ENCODE results near the gene TSSK2. TPM values are rescaled to one million over a fixed set of nuclear protein-coding genes. Genes with fewer than 3 reads are reported as not detected.
A peak's percentile ranks its signal among the peaks of the same experiment; 100 is the strongest.

Gene TSSK2
- total RNA-seq, 1 donor from 2014 or later, result not detected

- Histone ChIP-seq H3K9me3 (replicated peaks) (no peaks in the 10 kb centered on the region), H3K27ac (replicated peaks) (no peak overlapping the region), H3K4me1 (peaks cover 10% of the 10 kb centered on the region), H3K36me3 (peaks cover 6% of the 10 kb centered on the region), H3K4me3 (no peak overlapping the region), H3K27me3 (ENCODE audit: low read depth) (no peaks in the 10 kb centered on the region)
- DNase-seq, result no peak
- intact Hi-C loops (cut with micrococcal nuclease), result no loop called here
- TF ChIP-seq CTCF (IDR thresholded peaks at IDR 0.05; ENCODE audit: borderline replicate concordance), result no peak
These were observed 33.0 kb upstream of the TSSK2 start for GRCh38 chr22:19098157-19098556.

DNA sequence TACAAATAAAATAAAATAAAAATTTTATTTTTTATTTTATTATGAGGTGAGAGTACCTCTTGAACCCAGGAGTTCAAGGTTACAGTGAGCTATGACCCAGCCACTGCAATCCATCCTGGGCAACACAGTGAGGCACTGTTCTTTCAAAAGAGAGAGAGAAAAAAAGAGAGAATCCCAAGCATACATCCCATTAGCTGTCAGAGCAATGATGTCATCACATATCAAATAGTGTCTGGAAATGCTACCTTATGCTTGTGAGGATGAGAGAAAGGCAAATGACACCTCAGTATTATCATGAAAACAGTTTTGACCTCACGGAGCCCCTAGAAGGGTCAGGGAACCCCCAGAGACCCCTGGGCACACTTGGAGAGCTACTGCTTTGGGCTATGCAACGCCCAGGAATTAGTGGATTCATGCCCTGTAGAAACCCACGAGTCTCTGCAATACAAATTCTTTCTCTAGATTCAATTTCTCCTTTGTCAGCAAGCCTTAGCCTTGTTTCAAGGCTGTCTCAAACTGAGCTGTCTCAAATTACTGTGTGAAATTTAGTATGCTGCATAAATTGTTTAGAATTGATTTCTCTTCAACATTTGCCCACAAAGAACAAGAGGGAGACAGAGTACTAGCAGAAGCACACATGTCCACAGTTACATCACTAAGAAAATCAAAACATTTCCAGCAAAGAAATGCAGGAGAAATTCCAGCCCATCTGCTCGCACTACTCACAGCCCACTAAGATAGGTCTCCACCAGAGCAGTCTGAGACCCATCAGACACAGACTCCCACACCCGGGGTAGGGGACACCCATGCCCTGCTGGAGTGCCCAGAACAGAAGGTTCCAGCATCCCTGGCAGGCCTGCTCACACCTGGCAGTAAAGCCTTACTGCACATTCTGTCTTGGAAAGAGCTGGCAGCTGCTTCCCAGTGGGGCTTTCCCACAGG, 27.0 kb upstream of the TSSK2 start:
- H3K4me3 ChIP-seq, result no peak overlapping the region
- H3K27ac ChIP-seq (replicated peaks), result no peak overlapping the region
- H3K36me3 ChIP-seq, result no peaks in the 10 kb centered on the region
- intact Hi-C loops (cut with micrococcal nuclease), result no loop called here
- H3K27me3 ChIP-seq (ENCODE audit: low read depth), result no peaks in the 10 kb centered on the region
- no peak for TF ChIP-seq CTCF (IDR thresholded peaks at IDR 0.05; ENCODE audit: borderline replicate concordance)
- no peaks in the 10 kb centered on the region for H3K9me3 ChIP-seq (replicated peaks)
- peaks cover 52% of the 10 kb centered on the region for H3K4me1 ChIP-seq
- no peak for DNase-seq

GRCh38 chr22:19105456-19105855, 25.7 kb upstream of the TSSK2 start:
- no peaks in the 10 kb centered on the region for H3K9me3 ChIP-seq (replicated peaks)
- no peaks in the 10 kb centered on the region for H3K36me3 ChIP-seq
- no peaks in the 10 kb centered on the region for H3K27me3 ChIP-seq (ENCODE audit: low read depth)
- no peak for DNase-seq
- no peak overlapping the region for H3K27ac ChIP-seq (replicated peaks)
- intact Hi-C loops (cut with micrococcal nuclease), result no loop called here
- H3K4me1 ChIP-seq, result peaks cover 65% of the 10 kb centered on the region
- no peak for TF ChIP-seq CTCF (IDR thresholded peaks at IDR 0.05; ENCODE audit: borderline replicate concordance)
- no peak overlapping the region for H3K4me3 ChIP-seq

DNA sequence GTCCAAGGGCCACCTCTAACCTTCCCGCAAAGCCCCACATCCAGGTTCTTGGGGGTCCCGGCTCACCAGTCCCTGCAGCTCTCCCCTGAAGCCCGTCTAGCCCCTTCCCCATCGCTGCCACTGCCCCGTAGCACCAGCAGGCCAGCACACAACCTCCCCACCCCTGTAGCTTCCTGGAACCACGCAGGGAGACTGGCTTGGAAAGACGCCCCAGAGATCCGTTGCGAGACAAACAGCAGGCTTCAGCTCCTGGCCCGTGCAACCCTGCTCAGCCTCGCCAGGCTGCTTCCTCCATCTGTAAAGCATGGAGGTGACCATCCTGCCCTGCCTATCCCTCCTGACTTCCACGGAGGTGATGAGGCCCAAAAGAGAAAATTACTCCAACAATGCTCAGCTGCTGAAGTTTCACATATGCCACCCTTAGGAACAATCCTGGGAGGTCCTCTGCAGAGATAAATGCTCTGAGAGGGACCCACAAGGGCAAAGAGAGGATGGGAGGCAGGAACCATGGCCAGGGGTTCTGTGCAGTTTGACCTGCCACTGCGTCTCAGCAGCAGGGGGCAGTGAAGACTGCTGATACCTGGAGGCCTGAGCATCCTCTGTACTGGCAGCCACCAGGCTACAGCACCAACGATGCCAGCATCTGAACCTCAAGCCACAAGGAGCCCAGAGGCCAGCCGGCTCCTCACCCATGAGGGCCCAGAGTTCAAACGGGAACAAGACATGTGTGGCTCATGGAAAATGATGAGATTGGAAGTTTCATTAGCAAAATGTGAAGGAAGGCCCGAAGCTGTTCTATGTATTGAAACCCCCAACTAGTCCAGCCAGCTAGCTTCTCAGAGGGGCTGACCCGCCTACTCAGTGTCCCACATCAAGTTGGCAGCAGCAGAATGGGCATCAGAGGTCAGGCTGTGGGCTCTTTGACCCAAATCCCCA, 25.0 kb upstream of the TSSK2 start:
- no peak overlapping the region for H3K27ac ChIP-seq (replicated peaks)
- peaks cover 72% of the 10 kb centered on the region for H3K4me1 ChIP-seq
- H3K36me3 ChIP-seq, result no peaks in the 10 kb centered on the region
- H3K9me3 ChIP-seq (replicated peaks), result no peaks in the 10 kb centered on the region
- H3K27me3 ChIP-seq (ENCODE audit: low read depth), result no peaks in the 10 kb centered on the region
- no peak overlapping the region for H3K4me3 ChIP-seq
- intact Hi-C loops (cut with micrococcal nuclease), result no loop called here
- no peak for DNase-seq
- peak; percentile 32 for TF ChIP-seq CTCF (IDR thresholded peaks at IDR 0.05; ENCODE audit: borderline replicate concordance)

GRCh38 chr22:19106886-19107729, 24.0 kb upstream of the TSSK2 start:
- Histone ChIP-seq H3K4me1 (peaks cover 73% of the 10 kb centered on the region), H3K27me3 (ENCODE audit: low read depth) (no peaks in the 10 kb centered on the region), H3K36me3 (no peaks in the 10 kb centered on the region), H3K9me3 (replicated peaks) (no peaks in the 10 kb centered on the region), H3K4me3 (no peak overlapping the region), H3K27ac (replicated peaks) (no peak overlapping the region)
- no peak for TF ChIP-seq CTCF (IDR thresholded peaks at IDR 0.05; ENCODE audit: borderline replicate concordance)
- no peak for DNase-seq
- intact Hi-C loops (cut with micrococcal nuclease), result no loop called here

Data from left ventricle myocardium inferior (tissue), 1 donor.